Activated T-cell treated with anti-CD3 and anti-CD28 coated beads, Interleukin-2, amount 50 U/mL, for 1 hour (primary cell): Measurements from ENCODE around the gene DIPK1A.

Source experiments
- DNase-seq: peaks from one replicate; pipeline ENCODE4 v3.0.0-alpha.2; 2020

Gene DIPK1A

DNA sequence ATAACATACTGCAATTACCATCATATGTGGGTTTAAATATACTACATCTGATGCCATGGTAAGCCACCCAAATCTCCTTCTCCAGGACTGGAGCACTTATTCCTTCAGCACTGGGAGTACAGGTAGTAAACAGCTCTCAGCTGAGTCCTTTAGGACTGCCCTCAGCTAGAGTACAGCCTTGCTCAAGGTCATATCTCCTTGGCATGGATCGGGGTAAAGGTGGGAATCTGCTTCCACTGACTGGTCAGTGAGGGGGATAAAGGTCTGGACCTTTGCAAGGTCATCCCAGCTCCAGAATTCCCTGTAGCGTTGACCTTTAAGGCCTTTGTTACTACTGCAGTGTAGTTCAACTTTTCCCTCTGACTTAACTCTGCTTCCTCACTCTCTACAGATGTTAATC is 90.7 kb downstream of the DIPK1A start:
- no peak for DNase-seq

DNA sequence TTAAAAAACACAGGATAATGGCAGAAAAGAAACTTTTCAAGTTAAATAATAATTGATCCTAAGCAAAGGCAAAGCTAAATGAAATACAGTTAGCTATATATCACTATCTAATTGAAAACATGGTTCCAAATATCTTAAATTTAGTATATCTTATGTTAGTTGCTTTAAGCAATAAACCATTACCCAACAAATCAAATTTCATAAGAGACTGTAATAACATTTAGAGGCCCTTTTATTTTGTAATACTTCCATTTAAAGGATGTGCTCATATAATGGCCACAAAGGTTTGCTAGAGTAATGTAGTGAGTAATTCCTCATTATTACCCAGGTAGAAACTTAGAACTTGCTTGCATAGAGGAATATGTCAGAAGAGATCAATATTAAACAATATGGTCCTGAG is 97.1 kb downstream of the DIPK1A start:
- DNase-seq, result no peak

DNA sequence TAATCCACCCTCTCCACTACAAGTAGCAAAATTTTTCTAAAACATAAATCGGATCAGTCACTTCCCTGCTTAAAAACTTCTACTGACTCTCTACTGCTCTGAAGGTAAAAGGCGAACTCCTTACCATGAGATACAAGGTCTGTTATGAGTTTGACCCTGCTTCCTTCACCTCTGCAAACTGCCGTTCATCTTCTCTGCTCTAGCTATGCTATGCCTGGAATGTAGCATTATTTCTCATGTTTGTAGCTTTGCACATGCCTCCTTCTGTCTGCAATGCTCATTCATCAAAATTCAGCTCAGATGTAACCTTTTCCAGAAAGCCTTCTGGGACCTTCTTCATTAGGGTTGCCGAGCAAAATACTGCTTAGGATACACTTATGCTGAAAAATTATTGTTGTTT is 98.7 kb downstream of the DIPK1A start:
- DNase-seq, result no peak

DNA sequence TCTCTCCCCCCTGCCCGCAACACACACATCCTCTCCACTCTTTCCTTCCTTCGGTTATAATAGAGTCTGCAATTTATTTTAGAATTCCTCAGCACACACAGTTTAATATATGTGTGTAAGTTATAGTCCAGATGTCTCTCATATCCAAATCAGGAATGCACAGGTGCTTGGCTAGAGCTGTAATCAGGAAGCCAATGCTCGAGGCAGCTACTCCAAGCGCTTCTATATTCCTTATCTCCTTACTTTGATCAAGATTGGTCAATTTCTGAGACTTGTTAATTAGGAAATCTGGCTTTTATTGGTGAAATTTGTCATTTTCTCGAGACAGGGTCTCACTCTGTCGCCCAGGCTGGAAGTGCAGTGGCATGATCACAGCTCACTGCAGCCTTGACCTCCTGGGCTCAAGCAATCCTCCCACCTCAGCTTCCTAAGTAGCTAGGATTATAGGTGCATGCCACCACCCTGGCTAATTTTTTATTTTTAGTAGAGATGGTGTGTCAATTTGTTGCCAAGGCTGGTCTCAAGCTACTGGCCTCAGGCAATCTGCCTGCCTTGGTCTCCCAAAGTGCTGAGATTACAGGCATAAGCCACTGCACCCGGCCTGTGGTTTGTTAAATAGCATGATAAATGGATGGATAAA is 101.7 kb downstream of the DIPK1A start:
- DNase-seq, result no peak

DNA sequence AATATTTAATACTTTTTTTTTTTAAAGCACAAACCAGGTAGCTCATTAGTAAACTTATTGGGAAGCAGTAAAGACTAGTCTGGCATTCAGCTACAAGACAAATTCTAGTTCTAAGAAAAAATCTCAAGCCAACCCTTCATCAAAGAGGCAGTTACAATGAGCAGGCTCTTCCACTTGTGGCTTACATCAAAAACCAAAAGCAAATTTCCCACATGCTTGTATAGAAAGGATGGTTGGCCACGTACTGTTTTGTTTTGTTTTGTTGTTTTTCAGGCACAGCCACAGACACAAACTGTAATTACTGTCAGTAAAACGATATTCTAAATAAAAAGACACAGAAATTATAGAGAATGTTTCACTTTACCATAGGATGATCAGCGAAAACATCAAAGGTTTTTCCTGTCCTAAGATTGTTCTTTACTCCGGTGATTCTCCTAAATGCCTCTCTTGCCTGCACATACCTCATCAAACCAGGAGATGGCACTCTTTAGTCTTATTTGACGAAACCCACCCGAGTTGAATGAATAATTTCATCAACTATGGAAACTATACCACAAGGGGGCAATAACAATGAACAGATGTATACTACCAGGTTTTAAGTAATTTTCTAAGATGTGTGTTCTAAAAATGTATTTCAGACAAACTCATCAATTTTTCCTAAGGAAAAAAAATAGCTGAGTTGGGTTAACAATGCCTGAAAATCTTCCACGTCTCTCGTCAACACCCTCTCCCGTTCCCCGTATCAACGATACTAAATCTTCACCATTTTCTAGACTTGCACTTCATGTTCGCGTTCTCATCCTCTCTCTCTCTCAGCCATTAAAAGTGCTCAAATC is 102.5 kb downstream of the DIPK1A start:
- DNase-seq, result no peak

DNA sequence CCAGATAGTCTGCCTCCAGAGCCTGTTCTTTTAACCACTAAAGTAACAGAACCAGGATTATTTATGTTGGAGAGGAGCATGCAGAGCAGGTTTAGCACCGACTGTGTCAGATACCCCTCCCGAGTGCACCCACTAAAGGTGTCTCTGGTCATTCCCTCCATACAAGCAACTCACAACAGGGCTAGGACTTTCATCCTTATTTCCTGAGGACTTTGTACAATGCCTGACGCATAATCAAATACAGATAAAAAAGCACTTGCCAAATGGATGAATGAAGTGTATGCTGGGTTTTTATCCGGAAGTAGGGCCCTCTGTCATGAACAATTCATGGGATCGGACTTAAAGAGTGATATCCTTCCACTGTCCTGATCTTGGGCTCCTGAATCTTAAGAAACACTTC is 103.4 kb downstream of the DIPK1A start:
- DNase-seq, result no peak

DNA sequence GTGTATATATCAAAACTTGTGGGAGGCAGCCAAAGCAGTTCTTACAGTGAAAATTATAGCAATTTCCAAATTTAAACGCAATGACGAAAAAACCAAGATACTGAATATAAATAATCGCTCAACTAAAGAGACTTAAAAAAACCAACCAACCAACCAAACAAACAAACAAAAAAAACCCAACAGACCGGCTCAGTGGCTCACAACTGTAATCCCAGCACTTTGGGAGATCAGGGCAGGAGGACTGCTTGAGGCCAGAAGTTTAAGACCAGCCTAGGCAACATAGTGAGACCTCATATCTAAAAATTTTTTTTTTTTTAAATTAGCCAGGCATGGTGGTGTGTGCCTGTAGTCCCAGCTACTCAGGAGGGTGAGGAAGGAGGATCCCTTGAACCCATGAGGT is 106.0 kb downstream of the DIPK1A start:
- DNase-seq, result no peak

DNA sequence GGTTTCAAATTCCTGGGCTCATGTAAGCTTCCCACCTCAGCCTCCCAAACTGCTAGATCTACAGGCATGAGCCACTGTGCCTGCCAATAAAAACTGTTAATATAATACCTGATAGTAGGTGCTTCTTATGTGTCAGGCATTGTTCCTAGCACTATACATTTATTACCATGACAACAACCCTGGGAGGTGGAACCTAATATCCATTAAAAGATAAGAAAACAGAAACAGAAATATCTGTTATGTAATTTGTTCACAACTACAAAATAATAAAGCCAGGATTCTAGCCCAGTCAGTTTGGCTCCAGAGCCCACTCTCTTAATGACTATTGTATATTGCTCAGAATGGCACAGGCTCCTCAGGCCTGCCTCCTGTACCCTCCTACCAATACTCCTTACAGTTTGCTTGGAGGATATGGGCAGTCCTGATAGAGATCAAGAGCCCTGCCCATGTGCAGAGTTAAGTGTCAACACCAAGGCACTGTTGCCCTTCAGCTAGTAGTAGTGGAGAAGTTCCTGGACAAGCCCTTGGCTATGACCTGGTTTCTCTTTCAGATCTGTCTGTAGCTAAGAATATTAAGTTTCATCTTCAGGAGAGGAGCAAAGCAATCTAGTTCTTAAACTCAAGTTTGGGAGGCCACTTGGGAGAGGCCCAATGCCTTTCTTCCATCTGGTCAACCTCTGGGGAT is 107.0 kb downstream of the DIPK1A start:
- no peak for DNase-seq

DNA sequence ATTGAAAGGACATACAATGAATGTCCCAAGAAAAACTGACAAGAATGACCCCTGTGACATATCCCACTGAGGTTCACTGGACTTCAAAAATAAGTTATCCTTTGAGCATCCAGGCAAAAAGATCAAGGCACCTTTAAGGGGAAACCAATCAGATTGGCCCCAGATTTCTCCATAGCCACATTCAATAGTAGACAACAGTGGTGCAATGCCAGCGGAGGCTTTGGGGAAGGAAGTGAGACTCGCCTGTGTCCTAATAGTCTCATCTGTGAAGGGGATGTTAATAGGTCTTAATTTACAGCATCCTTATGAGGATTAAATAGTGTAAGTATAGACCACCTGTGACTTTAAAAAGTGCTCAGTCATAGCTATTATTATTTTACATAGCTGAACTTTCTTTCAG is 108.0 kb downstream of the DIPK1A start:
- no peak for DNase-seq

DNA sequence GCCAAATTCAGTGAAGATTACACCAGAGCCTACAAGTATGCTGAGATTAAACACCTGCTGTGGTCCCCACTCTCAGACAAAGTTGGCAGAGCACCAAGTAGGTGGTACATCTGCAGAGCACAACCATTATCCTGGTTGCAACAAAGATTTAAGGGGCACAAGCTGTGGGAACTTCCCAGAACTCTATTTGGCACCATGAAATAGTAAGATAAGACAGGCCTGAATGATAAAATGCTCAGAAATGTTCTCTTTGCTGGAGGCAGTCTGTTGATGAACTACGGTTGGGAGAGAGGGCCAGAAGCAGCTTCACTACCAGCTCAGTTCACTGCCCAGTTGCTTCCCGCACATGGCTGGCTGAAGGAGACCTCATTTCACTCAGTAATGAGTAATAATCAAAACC is 109.5 kb downstream of the DIPK1A start:
- no peak for DNase-seq

DNA sequence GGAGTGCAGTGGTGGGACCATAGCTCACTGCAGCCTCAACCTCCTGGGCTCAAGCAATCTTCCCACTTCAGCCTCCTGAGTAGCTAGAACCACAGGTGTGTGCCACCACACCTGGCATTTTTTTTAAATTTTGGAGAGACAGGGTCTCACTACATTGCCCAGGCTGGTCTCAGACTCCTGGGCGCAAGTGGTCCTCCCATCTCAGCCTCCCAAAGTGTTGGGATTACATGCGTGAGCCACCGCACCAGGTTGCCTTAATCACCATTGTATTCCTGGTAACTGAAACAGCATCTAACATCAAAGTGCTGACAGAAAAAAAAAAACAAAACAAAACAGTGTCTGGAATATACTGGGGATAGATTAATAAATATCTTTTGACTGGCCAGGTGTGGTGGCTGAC is 111.2 kb downstream of the DIPK1A start:
- no peak for DNase-seq

DNA sequence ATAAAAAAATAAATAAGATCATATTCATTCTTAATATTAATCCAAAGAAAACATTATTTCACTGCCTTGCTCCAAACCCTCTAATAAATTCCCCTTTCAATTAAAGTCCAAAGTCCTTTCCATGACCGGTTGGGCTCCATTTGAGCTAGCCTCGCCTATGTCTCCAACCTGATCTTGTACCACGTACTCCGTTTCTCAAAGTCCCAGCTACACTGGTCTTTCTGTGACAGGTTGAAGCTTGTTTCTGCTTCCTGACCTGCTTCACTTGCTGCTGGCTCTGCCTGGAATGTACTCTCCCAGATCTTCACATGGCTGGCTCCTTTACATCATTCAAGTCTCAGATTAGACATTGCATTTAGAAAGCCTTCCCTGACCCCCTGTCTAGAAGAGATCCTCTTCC is 113.1 kb downstream of the DIPK1A start:
- no peak for DNase-seq

DNA sequence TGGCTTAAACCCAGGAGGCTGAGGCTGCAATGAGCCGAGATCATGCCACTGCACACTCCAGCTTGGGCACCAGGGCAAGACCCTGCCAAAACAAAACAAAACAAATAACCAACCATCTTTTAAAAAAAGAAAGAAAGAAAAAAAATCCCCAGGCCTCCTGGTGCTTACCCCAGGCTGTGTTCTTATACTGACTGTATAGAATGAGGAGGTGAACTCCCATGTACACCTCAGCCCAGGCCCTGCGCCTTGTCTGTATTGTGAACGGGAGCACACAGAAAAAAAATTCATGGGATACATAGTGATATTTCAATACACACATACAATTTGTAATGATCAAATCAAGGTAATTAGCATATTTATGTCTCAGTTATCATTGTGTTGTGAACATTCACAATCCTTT is 115.4 kb downstream of the DIPK1A start:
- no peak for DNase-seq

DNA sequence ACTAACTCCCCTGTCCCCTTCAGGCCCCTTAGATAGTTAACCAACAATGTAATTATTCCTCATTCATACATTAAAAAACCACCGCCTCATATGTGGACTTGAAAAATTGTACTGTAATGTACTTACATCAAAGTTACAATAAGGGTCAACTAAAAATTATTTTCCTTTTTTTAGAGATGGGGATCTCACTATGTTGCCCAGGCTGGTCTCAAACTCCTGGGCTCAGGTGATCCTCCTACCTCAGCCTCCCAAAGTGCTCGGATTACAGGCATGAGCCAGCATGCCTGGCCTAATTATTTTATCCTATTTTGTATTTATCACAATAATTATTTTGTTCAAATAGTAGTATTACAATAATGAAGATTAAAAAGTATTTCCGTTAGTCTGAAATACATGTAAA is 116.8 kb downstream of the DIPK1A start:
- DNase-seq, result no peak

DNA sequence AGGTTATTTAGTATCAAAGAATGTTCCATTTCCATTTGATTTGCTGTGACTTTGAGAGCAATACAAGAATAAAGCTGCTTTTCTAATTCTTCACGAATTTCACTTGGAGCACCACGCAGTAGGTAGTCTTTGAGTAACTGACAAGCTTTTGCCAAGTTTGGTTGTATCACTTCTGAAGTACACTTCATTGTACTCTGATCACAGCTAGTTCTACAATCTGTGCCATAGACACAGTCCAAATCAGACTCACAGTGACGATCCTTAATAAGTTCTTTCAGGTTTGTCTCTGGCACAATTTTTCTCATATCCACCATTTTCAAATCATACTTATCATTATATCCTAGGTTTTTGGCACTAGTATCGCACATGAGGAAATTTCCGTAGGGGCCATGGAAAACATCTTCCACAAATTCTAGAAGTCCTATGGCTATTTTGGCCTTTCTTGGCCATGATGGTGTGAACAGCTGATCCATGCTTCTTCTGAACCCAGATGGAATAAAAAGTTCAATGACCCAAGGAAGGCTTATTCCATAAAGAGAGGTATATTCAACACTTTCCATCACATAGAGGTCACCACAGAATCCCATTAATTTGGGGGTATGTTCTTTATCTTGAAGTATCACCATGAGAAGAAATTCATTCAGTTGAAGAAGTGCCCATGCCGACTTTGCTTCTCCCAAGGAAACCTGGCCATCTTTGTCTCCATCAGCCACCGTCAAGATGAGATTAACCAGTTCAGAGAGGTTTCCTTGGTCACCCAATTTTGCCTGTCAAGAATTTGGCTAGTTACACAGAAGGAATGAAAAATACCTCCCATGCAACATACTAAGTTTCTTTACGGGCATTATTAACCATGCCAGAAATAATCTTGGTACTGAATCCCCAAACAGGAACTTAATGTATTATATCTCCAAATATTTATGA is 117.6 kb downstream of the DIPK1A start:
- DNase-seq, result no peak

DNA sequence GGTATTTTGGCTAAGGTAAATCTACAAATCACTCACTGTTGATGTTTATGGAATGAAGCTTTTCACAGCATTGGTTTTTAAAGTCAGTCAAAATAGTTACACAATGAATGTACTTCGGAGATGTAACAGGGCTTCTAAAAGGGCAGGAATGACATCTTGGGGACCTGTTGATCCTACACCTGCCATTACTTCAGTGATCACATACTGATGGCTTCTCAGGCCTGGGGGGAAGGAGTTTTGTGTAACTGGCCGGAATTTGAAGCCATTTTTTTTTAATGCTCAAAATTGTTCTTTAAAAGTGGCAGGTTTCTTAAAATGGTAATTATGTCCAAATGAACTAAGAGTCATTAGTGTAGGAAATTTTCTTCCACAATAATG is 118.2 kb downstream of the DIPK1A start:
- no peak for DNase-seq

DNA sequence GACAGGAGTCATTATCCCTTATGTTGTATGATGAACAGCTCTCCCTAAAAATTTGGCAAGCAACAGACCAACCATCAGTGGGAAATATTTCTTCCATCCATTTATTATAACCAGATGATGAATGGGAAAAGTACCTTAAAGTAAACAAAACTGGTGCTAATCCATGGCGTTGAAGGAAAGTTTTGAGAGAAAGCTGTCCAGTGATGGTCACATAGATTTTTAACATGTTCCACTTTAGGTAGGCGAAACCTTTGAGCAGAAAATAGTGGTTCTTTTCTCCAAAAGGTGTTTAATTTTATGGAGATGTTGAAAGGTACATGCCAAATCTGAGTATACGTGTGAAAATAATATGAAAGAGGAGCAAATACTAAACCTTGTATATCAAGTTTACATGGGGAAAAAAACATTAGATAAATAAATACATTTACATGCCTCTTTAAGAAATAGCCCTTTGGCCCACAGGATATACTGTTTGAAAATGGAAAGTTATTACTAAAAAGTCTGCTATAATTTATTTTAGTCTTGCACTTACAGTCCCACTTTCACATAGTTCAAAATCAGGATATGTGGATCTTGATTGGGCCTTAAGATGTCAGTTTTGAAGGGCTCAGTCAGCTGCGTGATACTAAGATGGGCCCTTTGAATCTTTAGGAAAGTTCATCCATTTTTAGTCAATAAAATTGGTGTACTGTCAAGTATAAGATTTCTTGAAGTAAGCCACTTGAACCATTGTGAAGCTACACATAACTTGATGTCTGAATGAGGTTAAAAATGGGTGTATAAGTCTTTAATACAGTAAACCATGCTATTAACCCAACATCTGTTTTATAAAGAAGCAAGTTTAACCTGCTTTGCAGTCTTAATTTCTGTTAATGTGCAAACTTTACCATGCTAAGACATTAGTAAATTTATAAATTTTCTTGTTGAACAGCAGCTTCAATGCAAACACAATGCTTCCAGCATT is 118.9 kb downstream of the DIPK1A start:
- DNase-seq, result no peak

DNA sequence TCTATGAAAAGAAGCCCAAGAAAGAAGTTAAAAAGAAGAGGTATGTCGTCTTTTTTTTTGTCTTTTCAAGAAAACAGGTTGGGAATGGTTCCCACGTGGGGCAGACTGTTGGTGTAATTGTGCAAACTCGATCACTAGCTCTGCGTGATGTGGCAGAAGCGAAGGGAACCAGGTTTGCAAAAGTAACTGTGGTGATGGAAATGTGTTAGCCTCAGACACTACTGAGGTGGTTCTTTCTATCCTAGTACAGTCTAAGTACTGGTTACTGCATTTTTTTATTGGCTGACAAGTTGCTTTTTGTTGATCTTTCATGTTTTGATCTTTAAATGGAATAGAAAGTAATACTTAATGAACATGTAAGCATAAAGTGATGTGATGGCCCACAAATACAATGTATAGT is 120.7 kb downstream of the DIPK1A start:
- DNase-seq, result no peak

DNA sequence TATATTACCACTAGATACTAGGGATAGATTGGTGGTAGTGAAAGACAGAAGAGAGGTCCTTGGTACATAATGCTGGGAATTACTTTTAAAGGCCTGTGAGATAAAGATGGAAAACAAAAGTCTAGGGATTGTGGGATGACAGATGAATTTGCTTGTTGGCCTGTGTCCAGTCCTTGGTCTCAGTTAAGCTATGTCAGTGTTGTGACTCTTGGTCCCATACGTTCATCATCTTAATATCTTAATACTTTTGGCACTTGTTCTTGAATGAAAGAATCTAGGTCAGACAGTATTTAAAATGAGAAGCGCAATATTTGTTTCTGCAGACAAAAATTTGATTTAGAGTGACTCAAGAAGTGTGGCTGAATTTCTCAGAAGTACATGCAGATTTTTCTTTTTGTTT is 121.8 kb downstream of the DIPK1A start:
- no peak for DNase-seq

DNA sequence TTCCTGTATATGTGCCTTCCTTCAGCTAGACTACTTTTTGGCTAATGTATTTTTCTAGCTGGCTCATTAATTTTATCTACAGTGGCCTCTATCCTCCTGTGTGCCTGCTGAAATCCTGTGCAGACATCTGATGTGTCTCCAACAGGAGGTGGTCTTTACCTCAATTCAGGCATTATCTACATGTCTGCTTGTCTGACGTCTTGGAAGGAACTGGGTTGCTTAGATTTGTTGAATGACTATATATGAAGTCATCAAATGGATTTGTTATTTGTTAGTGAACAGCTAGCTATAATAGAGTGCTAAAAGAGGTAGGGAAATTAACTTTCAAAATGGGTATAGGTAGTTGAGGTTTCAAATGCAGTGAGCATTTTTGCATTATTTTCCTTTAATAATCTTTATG is 122.7 kb downstream of the DIPK1A start:
- DNase-seq, result no peak

DNA sequence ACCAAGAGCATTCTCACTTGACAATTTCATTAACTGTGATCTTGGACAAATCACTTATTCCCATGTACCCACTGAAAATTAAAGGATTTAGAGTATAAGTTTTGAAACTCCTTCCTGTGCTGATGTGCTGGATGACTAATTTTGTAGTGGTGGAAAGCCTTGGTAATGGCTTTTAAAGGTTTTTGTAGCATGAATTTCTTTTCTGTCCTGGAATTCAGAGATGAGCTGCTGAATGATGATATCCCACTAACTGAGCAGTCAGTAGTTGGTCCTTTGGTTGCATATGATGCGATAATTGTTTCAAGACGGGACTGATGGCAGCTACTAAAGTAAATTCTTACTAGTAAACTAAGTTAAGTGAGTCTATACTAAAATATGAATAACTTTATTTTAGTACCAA is 124.2 kb downstream of the DIPK1A start:
- DNase-seq, result no peak

DNA sequence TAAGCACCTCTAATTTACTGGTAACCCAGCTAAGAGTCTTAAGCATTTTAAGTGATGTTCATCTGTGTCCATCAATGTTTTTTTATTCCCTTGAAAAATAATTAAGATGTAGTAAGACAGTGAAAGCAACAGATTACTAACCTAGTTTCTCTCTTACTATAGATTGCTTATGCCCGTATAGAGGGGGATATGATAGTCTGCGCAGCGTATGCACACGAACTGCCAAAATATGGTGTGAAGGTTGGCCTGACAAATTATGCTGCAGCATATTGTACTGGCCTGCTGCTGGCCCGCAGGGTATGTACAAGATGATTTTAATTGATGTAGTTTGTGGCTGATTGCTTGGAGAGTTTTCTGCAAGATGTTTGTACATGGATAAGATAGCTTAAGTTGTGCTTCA is 126.6 kb downstream of the DIPK1A start:
- no peak for DNase-seq
